Gastroesophageal sphincter (tissue), 3 donors: ENCODE results near the gene TDRD9.

Source experiments
- CTCF ChIP-seq, 4 experiments: fragments of 200-600 bp in 2 of 4; fragments of 450-650 bp in 2 of 4; sonication (generic) in 1 of 4; IDR thresholded peaks; one replicate each; pipeline ENCODE4 v1.5.1; 2017 to 2019; ENCODE audit warnings: antibody characterized with exemption in 4 of 4, mild to moderate bottlenecking in 2 of 4, moderate library complexity in 2 of 4
- EP300 ChIP-seq: sonication (generic); formaldehyde crosslinking; IDR thresholded peaks from one replicate; pipeline ENCODE4 v1.6.1; 2017; ENCODE audit warnings: antibody characterized with exemption, mild to moderate bottlenecking
- POLR2A ChIP-seq, 2 donors: fragments of 450-650 bp; IDR thresholded peaks; one replicate each; pipeline ENCODE4 v1.6.1; 2017; ENCODE audit warnings: antibody characterized with exemption in 2 of 2, mild to moderate bottlenecking in 2 of 2, moderate library complexity in 1 of 2
- POLR2AphosphoS5 ChIP-seq: sonication (generic); formaldehyde crosslinking; IDR thresholded peaks from one replicate; pipeline ENCODE4 v1.6.1; 2017; ENCODE audit warnings: antibody characterized with exemption

DNA sequence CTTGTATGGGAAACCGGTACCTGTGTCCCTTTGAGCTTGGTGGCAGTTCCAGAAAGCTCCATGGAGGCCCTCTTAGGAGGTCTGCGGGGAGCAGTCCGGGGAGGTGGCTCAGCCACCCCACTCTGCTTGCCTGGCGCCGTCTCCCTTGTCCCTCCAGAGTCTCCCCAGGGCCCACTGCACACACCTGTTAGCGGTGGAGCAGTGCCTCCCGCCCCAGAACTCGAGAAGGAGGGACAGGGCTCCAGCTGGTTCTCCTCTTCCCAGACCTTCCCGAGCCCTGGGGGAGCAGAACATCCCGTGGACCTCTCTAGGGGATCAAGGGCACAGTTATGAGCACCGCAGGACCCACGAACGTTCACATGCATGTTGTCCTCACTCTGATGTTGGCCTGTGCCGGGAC is 168.1 kb downstream of the TDRD9 start:
- TF ChIP-seq POLR2A (IDR thresholded peaks at IDR 0.05) (no peak), CTCF (IDR thresholded peaks at IDR 0.05) (no peak), POLR2AphosphoS5 (no peak), EP300 (no peak)
